PFSK-1 (cell line): ENCODE results near the gene HSD17B7.

ENCODE experiments used
- FOXP2 ChIP-seq: optimal IDR thresholded peaks from 2 replicates; pipeline ENCODE3; 2011; ENCODE audit warnings: borderline replicate concordance, control low read depth, inconsistent platforms; ENCODE audit not compliant: insufficient read depth; ENCODE audit errors: extremely low read length, extremely low read depth
- POLR2AphosphoS5 ChIP-seq: IDR thresholded peaks from 2 replicates; pipeline ENCODE4 v1.6.1; 2012; ENCODE audit warnings: low read depth, mild to moderate bottlenecking, control low read depth, low read length, moderate library complexity
- REST ChIP-seq, 2 experiments: IDR thresholded peaks; 2 replicates each; pipeline versions ENCODE4 v1.6.1 to v1.8.0; 2011 to 2012; ENCODE audit warnings: low read depth in 2 of 2, low read length in 2 of 2, control low read depth in 1 of 2, inconsistent platforms in 1 of 2, mild to moderate bottlenecking in 1 of 2, moderate library complexity in 1 of 2; ENCODE audit not compliant: insufficient read depth in 1 of 2
- SIN3A ChIP-seq: IDR thresholded peaks from 2 replicates; pipeline ENCODE4 v1.6.1; 2012; ENCODE audit warnings: mild to moderate bottlenecking, low read length, moderate library complexity, borderline replicate concordance; ENCODE audit not compliant: insufficient read depth
- TAF1 ChIP-seq: IDR thresholded peaks from 2 replicates; pipeline ENCODE4 v1.6.1; 2012; ENCODE audit warnings: low read length, control low read depth, borderline replicate concordance; ENCODE audit not compliant: insufficient read depth

HSD17B7 gene

DNA sequence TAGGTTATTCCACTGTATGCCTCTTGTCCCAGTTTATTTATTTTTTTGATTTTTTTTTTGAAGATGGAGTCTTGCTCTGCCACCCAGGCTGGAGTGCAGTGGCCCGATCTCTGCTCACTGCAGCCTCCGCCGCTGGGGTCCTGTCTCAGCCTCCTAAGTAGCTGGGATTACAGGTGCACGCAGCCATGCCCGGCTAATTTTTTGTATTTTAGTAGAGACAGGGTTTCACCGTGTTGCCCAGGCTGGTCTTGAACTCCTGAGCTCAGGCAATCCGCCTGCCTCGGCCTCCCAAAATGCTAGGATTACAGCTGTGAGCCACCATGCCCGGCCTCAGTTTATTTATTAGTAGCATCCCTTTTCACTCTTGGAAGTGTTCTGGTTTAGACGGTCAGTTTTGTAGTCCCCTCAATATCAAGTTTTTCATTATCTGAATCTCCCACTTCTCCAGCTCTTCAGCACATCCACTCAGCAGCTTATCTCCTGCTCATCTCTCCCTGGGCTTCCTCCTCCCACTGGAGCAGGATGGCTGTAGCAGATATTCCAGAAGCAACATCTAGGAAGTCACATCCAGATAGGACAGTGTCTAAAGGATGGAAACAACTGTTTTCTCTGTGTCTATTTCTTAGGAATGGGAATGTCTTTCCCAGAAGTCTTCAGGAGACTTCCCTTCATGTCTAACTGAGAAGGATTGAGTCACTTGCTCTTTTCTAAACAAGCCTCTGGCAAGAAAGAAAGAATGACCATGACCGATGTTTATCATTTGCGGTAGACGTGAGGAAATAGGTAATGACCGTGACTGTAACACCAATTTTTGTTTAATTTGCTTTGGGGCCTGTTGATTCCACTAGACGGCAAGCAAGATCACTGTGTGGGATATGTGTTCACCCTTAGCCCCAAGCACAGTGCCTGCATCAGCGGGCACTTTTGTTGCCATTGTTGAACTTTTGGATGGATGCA, 56.0 kb downstream of the HSD17B7 start:
- TF ChIP-seq TAF1 (0 out of 2 replicates have a peak, but pooled peaks have one; percentile 41), FOXP2 (no peak), REST (IDR thresholded peaks at IDR 0.05; ENCODE audit: insufficient read depth in 1 of 2, low read depth in 2 of 2, low read length in 2 of 2) (peak in 1 of 2 experiments; percentile 61; a peak in 1 of 4 replicates), POLR2AphosphoS5 (no peak), SIN3A (0 out of 2 replicates have a peak, but pooled peaks have one; percentile 39)

- no peak for TF ChIP-seq SIN3A
- no peak for TF ChIP-seq POLR2AphosphoS5
- TF ChIP-seq FOXP2, result no peak
- TF ChIP-seq REST (IDR thresholded peaks at IDR 0.05; ENCODE audit: insufficient read depth in 1 of 2, low read depth in 2 of 2, low read length in 2 of 2), result no peak
- TF ChIP-seq TAF1, result peak; percentile 19; the same call in 1 of the 2 replicates
Observed at GRCh38 chr1:162847839-162848453, 57.4 kb downstream of the HSD17B7 start.

GRCh38 chr1:162849711-162850110, 59.2 kb downstream of the HSD17B7 start:
- TF ChIP-seq FOXP2, result no peak
- TF ChIP-seq POLR2AphosphoS5, result no peak

DNA sequence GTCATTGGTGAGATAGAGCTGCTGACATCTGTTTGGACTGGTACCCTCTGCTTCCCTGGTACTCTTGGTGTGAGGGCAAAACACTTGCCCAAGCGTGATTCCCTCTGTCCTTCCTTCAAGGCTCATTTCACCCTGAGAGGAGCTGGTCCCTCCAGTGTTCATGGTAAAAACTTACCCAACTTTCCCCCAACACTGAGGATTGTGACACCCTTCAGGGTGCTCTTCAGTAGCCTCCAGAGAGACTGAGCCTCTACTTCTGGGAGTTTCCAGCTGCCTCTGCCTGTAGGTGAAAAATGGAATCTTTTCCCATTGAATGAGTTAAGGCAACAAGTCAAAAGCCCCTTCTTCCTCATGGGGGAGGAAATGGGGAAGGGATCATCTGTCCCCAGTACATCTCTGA, 60.8 kb downstream of the HSD17B7 start:
- TF ChIP-seq FOXP2 (no peak), SIN3A (no peak), REST (IDR thresholded peaks at IDR 0.05; ENCODE audit: insufficient read depth in 1 of 2, low read depth in 2 of 2, low read length in 2 of 2) (no peak), POLR2AphosphoS5 (no peak), TAF1 (no peak)

- no peak for TF ChIP-seq TAF1
- TF ChIP-seq SIN3A, result no peak
- no peak for TF ChIP-seq REST (IDR thresholded peaks at IDR 0.05; ENCODE audit: insufficient read depth in 1 of 2, low read depth in 2 of 2, low read length in 2 of 2)
- no peak for TF ChIP-seq FOXP2
- no peak for TF ChIP-seq POLR2AphosphoS5
Observed at GRCh38 chr1:162854245-162854882, 63.9 kb downstream of the HSD17B7 start.
